ENCODE results near the gene CMSS1. TPM values are rescaled to one million over a fixed set of nuclear protein-coding genes. Genes with fewer than 3 reads are reported as not detected.

Gene CMSS1
- total RNA-seq, 1 experiment from 2014 or later, result 55.8 TPM

DNA sequence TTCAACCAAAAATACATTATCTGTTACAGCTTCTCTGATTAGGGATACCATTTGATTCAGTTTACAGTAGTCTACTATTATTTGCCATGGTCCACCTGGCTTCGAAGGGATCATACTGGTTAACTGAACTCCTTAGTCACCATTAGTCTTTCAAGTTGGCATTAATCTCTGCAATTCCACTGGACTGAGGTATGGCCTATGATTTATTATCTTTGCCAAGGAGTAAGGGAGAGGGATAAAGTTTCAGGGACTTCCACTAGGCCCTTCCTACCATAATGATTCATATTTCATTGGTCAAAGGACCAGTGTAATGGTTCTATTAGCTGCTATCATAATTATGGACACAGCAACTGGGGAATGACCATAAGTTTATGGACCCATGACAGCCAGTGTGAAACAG, 7.3 kb upstream of the CMSS1 start:
- CTCF ChIA-PET, result no interaction called here
- no peak for DNase-seq
- no TSS peak for BruUV-seq (replicated peaks)
- intact Hi-C loops (cut with micrococcal nuclease; ENCODE audit: unreplicated experiment), result no loop called here
- no peaks in the 10 kb centered on the region for H3K4me1 Mint-ChIP-seq (ENCODE audit: low read depth, unreplicated experiment)
- TF ChIP-seq, protein P1, sequence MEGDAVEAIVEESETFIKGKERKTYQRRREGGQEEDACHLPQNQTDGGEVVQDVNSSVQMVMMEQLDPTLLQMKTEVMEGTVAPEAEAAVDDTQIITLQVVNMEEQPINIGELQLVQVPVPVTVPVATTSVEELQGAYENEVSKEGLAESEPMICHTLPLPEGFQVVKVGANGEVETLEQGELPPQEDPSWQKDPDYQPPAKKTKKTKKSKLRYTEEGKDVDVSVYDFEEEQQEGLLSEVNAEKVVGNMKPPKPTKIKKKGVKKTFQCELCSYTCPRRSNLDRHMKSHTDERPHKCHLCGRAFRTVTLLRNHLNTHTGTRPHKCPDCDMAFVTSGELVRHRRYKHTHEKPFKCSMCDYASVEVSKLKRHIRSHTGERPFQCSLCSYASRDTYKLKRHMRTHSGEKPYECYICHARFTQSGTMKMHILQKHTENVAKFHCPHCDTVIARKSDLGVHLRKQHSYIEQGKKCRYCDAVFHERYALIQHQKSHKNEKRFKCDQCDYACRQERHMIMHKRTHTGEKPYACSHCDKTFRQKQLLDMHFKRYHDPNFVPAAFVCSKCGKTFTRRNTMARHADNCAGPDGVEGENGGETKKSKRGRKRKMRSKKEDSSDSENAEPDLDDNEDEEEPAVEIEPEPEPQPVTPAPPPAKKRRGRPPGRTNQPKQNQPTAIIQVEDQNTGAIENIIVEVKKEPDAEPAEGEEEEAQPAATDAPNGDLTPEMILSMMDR (IDR thresholded peaks at IDR 0.05; ENCODE audit: unreplicated experiment), result no peak
- no peak overlapping the region for H3K27ac Mint-ChIP-seq (ENCODE audit: unreplicated experiment)
- no peak overlapping the region for H3K4me3 Mint-ChIP-seq (ENCODE audit: low read depth, unreplicated experiment)
- peaks cover 9% of the 10 kb centered on the region for H3K27me3 Mint-ChIP-seq (ENCODE audit: unreplicated experiment)
- no peaks in the 10 kb centered on the region for H3K36me3 Mint-ChIP-seq (ENCODE audit: insufficient read depth, unreplicated experiment)
- peaks cover 8% of the 10 kb centered on the region for H3K9me3 Mint-ChIP-seq (ENCODE audit: low read depth, unreplicated experiment)

DNA sequence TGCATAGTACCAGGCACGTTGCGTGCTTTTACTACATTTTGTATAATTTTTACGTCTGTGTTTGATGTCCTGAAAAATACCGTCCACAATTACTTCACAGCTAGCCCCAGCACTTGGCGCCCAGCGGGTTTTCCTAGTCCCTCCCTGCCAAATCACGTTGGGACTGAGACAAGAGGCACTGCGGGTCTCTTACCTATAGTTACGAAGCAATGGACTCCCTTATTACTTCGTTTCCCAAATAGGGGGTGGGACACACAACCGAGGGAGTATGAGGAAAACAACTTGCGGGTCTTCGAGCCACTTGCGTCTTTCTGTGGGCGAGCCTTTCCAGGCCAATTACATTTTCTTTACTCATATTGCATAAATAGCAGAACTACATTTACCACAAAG, 620 bp upstream of the CMSS1 start:
- Mint-ChIP-seq H3K27ac (ENCODE audit: unreplicated experiment) (peak overlapping the region; percentile 100), H3K4me3 (ENCODE audit: low read depth, unreplicated experiment) (peak overlapping the region; percentile 93), H3K4me1 (ENCODE audit: low read depth, unreplicated experiment) (peaks cover 33% of the 10 kb centered on the region), H3K9me3 (ENCODE audit: low read depth, unreplicated experiment) (no peaks in the 10 kb centered on the region), H3K27me3 (ENCODE audit: unreplicated experiment) (peaks cover 4% of the 10 kb centered on the region), H3K36me3 (ENCODE audit: insufficient read depth, unreplicated experiment) (peaks cover 17% of the 10 kb centered on the region)
- intact Hi-C loops (cut with micrococcal nuclease; ENCODE audit: unreplicated experiment), result no loop called here
- CTCF ChIA-PET, result interaction anchor here (0.6 to 1.1 kb wide), 3 partner anchors 59 to 444 kb away, joined by 3 to 5 read pairs (median 4); partner anchors contain the start of gene TBC1D23
- TF ChIP-seq, protein P1 (IDR thresholded peaks at IDR 0.05; ENCODE audit: unreplicated experiment), result no peak
- DNase-seq, result peak; percentile 14
- TSS peak; percentile 85 for BruUV-seq (replicated peaks)

DNA sequence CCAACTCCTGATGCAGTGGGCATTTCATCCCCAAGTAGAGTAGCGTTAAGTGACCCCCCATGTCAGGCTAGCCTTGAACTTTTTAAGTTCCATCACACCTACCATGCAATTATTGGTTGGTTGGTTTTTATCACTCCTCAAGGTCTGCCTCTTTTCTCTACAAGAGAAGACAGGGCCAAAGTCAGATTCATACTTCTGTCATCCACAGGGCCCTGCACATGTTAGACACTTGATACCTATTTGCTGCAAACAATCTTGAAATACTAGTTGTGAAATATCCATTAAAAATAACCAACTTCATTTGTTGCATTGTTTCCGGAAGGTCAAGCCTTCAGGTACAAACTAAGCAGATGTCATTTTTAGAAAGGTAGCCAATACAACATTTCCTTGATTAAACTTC, 1.2 kb downstream of the CMSS1 start:
- CTCF ChIA-PET, result no interaction called here
- H3K27ac Mint-ChIP-seq (ENCODE audit: unreplicated experiment), result peak overlapping the region; percentile 100

DNA sequence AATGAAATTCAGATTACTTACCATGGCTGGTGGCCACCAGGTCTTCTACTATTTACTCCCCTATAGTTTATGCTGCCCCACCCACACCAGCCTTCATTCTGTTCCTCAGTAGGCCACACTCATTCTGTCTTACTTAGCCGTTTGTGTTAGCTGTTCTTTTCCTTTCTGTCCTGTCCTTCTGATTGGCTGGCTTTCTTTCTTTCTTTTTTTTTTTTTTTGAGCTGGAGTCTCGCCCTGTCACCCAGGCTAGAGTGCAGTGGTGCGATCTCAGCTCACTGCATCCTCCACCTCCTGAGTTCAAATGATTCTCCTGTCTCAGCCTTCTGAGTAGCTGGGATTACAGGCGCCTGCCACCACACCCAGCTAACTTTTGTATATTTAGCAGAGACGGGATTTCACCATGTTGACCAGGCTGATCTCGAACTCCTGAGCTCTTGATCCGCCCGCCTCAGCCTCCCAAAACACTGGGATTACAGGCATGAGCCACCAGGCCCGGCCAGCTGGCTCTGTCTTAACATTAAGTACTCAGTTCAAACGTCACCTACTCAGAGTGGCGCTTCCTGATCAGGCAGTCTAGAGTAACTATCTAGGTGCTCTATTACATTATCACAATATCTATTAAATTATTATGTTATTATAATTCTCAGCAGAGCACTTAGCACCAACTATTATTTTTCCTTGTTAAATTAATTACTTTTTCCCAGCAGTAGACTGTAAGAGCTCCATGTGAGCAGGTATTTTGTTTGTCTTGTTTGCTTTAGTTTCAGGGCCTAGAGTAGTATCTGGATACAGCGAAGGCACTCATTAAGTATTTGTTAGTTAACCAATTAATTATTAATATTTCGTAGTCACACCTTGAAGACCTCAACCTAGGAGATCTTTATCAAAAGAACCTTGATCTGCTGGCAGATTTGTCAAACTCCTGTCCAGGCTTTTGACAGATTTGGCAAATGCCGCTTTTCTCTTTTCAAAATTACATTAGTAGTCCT, 6.4 kb downstream of the CMSS1 start:
- peak; percentile 20 for DNase-seq
- Mint-ChIP-seq H3K4me3 (ENCODE audit: low read depth, unreplicated experiment) (peak overlapping the region; percentile 10), H3K9me3 (ENCODE audit: low read depth, unreplicated experiment) (no peaks in the 10 kb centered on the region), H3K27me3 (ENCODE audit: unreplicated experiment) (no peaks in the 10 kb centered on the region), H3K27ac (ENCODE audit: unreplicated experiment) (peak overlapping the region; percentile 26), H3K4me1 (ENCODE audit: low read depth, unreplicated experiment) (peaks cover 35% of the 10 kb centered on the region), H3K36me3 (ENCODE audit: insufficient read depth, unreplicated experiment) (no peaks in the 10 kb centered on the region)
- intact Hi-C loops (cut with micrococcal nuclease; ENCODE audit: unreplicated experiment), result no loop called here
- CTCF ChIA-PET, result interaction anchor here (0.6 to 1.6 kb wide), 4 partner anchors 38 to 430 kb away, joined by 3 to 7 read pairs (median 4); no protein-coding TSS in a partner anchor
- TF ChIP-seq, protein P1 (IDR thresholded peaks at IDR 0.05; ENCODE audit: unreplicated experiment), result no peak
- BruUV-seq (replicated peaks), result TSS peak; percentile 100

More for the DNA sequence above, 1.2 kb downstream of the CMSS1 start:
- no peaks in the 10 kb centered on the region for H3K27me3 Mint-ChIP-seq (ENCODE audit: unreplicated experiment)
- H3K4me3 Mint-ChIP-seq (ENCODE audit: low read depth, unreplicated experiment), result peak overlapping the region; percentile 93
- H3K4me1 Mint-ChIP-seq (ENCODE audit: low read depth, unreplicated experiment), result peaks cover 42% of the 10 kb centered on the region
- no peak for DNase-seq
- no TSS peak for BruUV-seq (replicated peaks)
- TF ChIP-seq, protein P1 (IDR thresholded peaks at IDR 0.05; ENCODE audit: unreplicated experiment), result no peak
- intact Hi-C loops (cut with micrococcal nuclease; ENCODE audit: unreplicated experiment), result no loop called here
- peaks cover 17% of the 10 kb centered on the region for H3K36me3 Mint-ChIP-seq (ENCODE audit: insufficient read depth, unreplicated experiment)
- no peaks in the 10 kb centered on the region for H3K9me3 Mint-ChIP-seq (ENCODE audit: low read depth, unreplicated experiment)

Measured in Calu3 (cell line).